SK-N-SH treated with all-trans-retinoic acid at 6 μM for 48 hours (cell line): ENCODE data around the gene CRY1.

Experiments used
- ARNTL ChIP-seq: fragments of 450-650 bp; formaldehyde crosslinking; IDR thresholded peaks from 2 replicates; pipeline ENCODE4 v1.5.0; 2020; ENCODE audit warnings: low read depth, mild to moderate bottlenecking, moderate library complexity, borderline replicate concordance
- CREB5 ChIP-seq: fragments of 250-450 bp; sonication (Bioruptor Pico); IDR thresholded peaks from 2 replicates; pipeline ENCODE4 v1.5.1; 2020; ENCODE audit warnings: low read depth, mild to moderate bottlenecking, moderate library complexity
- ISL1 ChIP-seq: fragments of 250-450 bp; sonication (Bioruptor Pico); IDR thresholded peaks from 2 replicates; pipeline ENCODE4 v2.1.2; 2022; ENCODE audit warnings: mild to moderate bottlenecking, moderate library complexity
- PATZ1 ChIP-seq: fragments of 250-450 bp; sonication (Bioruptor Pico); IDR thresholded peaks from 2 replicates; pipeline ENCODE4 v1.8.0; 2020; ENCODE audit warnings: mild to moderate bottlenecking, moderate library complexity, borderline replicate concordance
- POU6F1 ChIP-seq: fragments of 250-450 bp; sonication (Bioruptor Pico); IDR thresholded peaks from 2 replicates; pipeline ENCODE4 v1.8.0; 2021; ENCODE audit warnings: low read depth, mild to moderate bottlenecking, moderate library complexity, borderline replicate concordance
- PPARA ChIP-seq: fragments of 250-450 bp; sonication (Bioruptor Pico); IDR thresholded peaks from 2 replicates; pipeline ENCODE4 v1.5.0; 2020; ENCODE audit warnings: mild to moderate bottlenecking, borderline replicate concordance
- RARB ChIP-seq: fragments of 250-450 bp; sonication (Bioruptor Pico); IDR thresholded peaks from 2 replicates; pipeline ENCODE4 v1.8.0; 2021; ENCODE audit warnings: mild to moderate bottlenecking, moderate library complexity
- TCF4 ChIP-seq: fragments of 250-450 bp; sonication (Bioruptor Pico); IDR thresholded peaks from 2 replicates; pipeline ENCODE4 v1.8.0; 2021; ENCODE audit warnings: mild to moderate bottlenecking, moderate library complexity, borderline replicate concordance
- ZFP3 ChIP-seq: fragments of 250-450 bp; sonication (Bioruptor Pico); IDR thresholded peaks from 2 replicates; pipeline ENCODE4 v1.5.0; 2020; ENCODE audit warnings: mild to moderate bottlenecking, moderate library complexity
- ZFP30 ChIP-seq: fragments of 450-650 bp; formaldehyde crosslinking; IDR thresholded peaks from 2 replicates; pipeline ENCODE4 v1.5.0; 2022; ENCODE audit warnings: mild to moderate bottlenecking, moderate library complexity

GRCh38 chr12:107014055-107014454, 79.3 kb downstream of the CRY1 start:
- TF ChIP-seq ARNTL (CRISPR knock-in tag) (no peak), PPARA (no peak), TCF4 (no peak), ISL1 (CRISPR knock-in tag) (no peak), ZFP3 (CRISPR knock-in tag) (no peak), CREB5 (CRISPR knock-in tag) (no peak), ZFP30 (CRISPR knock-in tag) (no peak), PATZ1 (CRISPR knock-in tag) (no peak), POU6F1 (CRISPR knock-in tag) (no peak), RARB (no peak)
